Activated CD4-positive, alpha-beta T cell treated with anti-CD3 and anti-CD28 coated beads, Interleukin-2, amount 50 U/mL, for 48 hours (primary cell): ENCODE results near the gene STXBP6.
"Not testable (repeated sequence)": the region's sequence is repeated elsewhere in the genome, so short reads cannot be mapped to it uniquely, and the experiment has no call there.

Source experiments
- DNase-seq, 2 experiments: peaks; one replicate each; pipeline ENCODE4 v3.0.0-alpha.2; 2020

The STXBP6 gene

GRCh38 chr14:24817212-24818057 is 232.5 kb downstream of the STXBP6 start:
- no peak for DNase-seq

- DNase-seq = no peak
Observed at GRCh38 chr14:24816929-24817211, 233.1 kb downstream of the STXBP6 start.

GRCh38 chr14:24816011-24816928 is 233.7 kb downstream of the STXBP6 start:
- DNase-seq = no peak

GRCh38 chr14:24815543-24815942 is 234.4 kb downstream of the STXBP6 start:
- no peak for DNase-seq

GRCh38 chr14:24814944-24815343 is 235.0 kb downstream of the STXBP6 start:
- DNase-seq = no peak

GRCh38 chr14:24814346-24814745 is 235.6 kb downstream of the STXBP6 start:
- no peak for DNase-seq

GRCh38 chr14:24813819-24814259 is 236.1 kb downstream of the STXBP6 start:
- DNase-seq = no peak

- DNase-seq = no peak
Observed at GRCh38 chr14:24813089-24813815, 236.7 kb downstream of the STXBP6 start.

GRCh38 chr14:24809135-24809534 is 240.8 kb downstream of the STXBP6 start:
- DNase-seq = no peak

- DNase-seq = no peak
Observed at GRCh38 chr14:24808412-24808811, 241.5 kb downstream of the STXBP6 start.

GRCh38 chr14:24806061-24806678 is 243.8 kb downstream of the STXBP6 start:
- peak; percentile 51 to 61 for DNase-seq

- DNase-seq = no peak
Observed at GRCh38 chr14:24804552-24805212, 245.3 kb downstream of the STXBP6 start.

- no peak for DNase-seq
Observed at GRCh38 chr14:24803933-24804494, 245.9 kb downstream of the STXBP6 start.

- not testable (repeated sequence) for DNase-seq
Observed at GRCh38 chr14:24803426-24803825, 246.5 kb downstream of the STXBP6 start.

- DNase-seq = no peak
Observed at GRCh38 chr14:24802236-24802635, 247.7 kb downstream of the STXBP6 start.

- no peak for DNase-seq
Observed at GRCh38 chr14:24801024-24801423, 248.9 kb downstream of the STXBP6 start.

- DNase-seq = no peak
Observed at GRCh38 chr14:24798911-24799462, 251.0 kb downstream of the STXBP6 start.

GRCh38 chr14:24795406-24795805 is 254.5 kb downstream of the STXBP6 start:
- DNase-seq = no peak

GRCh38 chr14:24794644-24795305 is 255.2 kb downstream of the STXBP6 start:
- no peak for DNase-seq

- DNase-seq = no peak
Observed at GRCh38 chr14:24790196-24790595, 259.8 kb downstream of the STXBP6 start.

GRCh38 chr14:24789378-24789884 is 260.5 kb downstream of the STXBP6 start:
- no peak for DNase-seq
